ENCODE data around the gene ZFAND4. TPM values are rescaled to one million over a fixed set of nuclear protein-coding genes. Genes with fewer than 3 reads are reported as not detected.

ZFAND4 gene
- total and polyA plus RNA-seq, 4 donors = 3.2 to 15.7 (median 8.0) TPM

DNA sequence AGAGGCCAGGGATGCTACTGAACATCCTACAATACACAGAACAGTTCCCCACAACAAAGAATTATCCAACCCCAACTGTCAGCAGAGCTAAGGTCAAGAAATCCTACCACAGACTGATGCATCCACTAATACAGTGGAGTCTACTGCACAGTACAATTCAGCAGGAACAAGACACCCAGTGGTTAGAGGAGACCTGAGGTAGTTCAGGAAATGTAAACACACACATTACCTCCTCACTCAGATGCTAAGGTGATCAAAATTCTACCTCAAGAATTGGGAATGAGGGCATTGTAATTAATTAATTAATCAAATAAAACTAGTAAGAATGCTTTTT lies 91.4 kb downstream of the ZFAND4 start (continued):
- TF ChIP-seq, protein P1, sequence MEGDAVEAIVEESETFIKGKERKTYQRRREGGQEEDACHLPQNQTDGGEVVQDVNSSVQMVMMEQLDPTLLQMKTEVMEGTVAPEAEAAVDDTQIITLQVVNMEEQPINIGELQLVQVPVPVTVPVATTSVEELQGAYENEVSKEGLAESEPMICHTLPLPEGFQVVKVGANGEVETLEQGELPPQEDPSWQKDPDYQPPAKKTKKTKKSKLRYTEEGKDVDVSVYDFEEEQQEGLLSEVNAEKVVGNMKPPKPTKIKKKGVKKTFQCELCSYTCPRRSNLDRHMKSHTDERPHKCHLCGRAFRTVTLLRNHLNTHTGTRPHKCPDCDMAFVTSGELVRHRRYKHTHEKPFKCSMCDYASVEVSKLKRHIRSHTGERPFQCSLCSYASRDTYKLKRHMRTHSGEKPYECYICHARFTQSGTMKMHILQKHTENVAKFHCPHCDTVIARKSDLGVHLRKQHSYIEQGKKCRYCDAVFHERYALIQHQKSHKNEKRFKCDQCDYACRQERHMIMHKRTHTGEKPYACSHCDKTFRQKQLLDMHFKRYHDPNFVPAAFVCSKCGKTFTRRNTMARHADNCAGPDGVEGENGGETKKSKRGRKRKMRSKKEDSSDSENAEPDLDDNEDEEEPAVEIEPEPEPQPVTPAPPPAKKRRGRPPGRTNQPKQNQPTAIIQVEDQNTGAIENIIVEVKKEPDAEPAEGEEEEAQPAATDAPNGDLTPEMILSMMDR (IDR thresholded peaks at IDR 0.05; ENCODE audit: low read depth, low read length, missing input control) = no peak
- TF ChIP-seq EGR1 (IDR thresholded peaks at IDR 0.05; ENCODE audit: low read depth in 2 of 2) (no peak), GABPA (IDR thresholded peaks at IDR 0.05 in 1 of 2, conservative IDR thresholded peaks at IDR 0.05 in 1 of 2) (no peak), RXRA (IDR thresholded peaks at IDR 0.05) (no peak), NR2F2 (IDR thresholded peaks at IDR 0.05) (no peak)
- TF ChIP-seq, protein P2, sequence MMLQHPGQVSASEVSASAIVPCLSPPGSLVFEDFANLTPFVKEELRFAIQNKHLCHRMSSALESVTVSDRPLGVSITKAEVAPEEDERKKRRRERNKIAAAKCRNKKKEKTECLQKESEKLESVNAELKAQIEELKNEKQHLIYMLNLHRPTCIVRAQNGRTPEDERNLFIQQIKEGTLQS (IDR thresholded peaks at IDR 0.05) = no peak

DNA sequence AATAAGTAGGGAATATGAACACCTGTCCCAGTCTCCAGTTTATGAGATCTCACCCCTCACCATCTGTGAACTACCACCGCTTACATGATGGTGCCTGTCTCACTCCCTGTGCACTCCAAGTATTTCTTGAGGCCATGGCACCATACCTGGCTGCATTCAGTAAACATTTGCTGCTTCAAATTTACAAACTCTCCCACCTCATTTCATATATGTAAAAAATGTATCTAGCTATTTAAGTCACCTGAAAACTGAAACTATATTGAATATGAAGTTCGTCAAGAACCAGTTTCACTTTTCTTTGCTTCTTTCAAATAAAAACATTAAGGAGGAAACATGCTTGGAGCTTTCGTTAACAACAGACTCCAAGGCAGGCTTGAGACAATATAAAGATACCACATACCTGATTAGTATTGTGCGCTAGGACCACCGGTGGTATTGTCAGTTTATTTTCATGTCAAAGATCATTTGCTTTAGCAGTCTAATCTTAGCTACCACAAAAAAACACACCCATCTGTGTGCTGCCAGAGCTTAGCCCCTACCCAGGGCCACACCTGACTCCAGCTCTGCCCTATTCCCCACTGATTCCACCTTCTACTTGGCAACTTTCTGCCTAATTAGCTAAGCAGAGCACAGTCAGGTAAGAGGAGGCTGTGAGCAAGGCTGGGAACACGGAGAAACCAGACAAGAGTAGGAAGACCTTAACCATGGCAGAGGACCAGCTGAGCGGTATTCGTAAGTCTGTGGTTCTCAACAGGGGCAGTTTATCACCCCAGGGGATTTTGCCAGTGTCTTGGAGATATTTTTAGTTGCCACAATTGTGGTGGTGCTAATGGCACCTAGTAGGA lies 92.0 kb downstream of the ZFAND4 start:
- peak overlapping the region; percentile 50 to 71 for H3K9ac ChIP-seq (ENCODE audit: low read depth in 1 of 2, low read length in 2 of 2)
- H3K36me3 ChIP-seq (ENCODE audit: control insufficient read depth in 4 of 4, insufficient read depth in 3 of 4, low read depth in 1 of 4, low read length in 3 of 4) = no peaks in the 10 kb centered on the region
- peak; percentile 60 for DNase-seq (ENCODE audit: low spot score)
- H3K9me3 ChIP-seq (ENCODE audit: control insufficient read depth in 4 of 4, low read length in 3 of 4) = no peaks in the 10 kb centered on the region
- WGBS = 28% methylated on average over 8 of the region's 8 CpGs
- H3K4me3 ChIP-seq (ENCODE audit: low read depth in 1 of 3, low read length in 3 of 3) = peak overlapping the region; percentile 29 to 56 (median 42)
- peaks cover 7 to 38% (median 20%) of the 10 kb centered on the region in 4 donors for H3K4me1 ChIP-seq (ENCODE audit: control insufficient read depth in 4 of 4, insufficient read depth in 4 of 4, low read length in 3 of 4)
- H3K27ac ChIP-seq (ENCODE audit: low read depth in 1 of 2, low read length in 2 of 2) = peak overlapping the region; percentile 62 to 77
- TF ChIP-seq JUND (IDR thresholded peaks at IDR 0.05) (no peak), YY1 (IDR thresholded peaks at IDR 0.05) (no peak), FOXA1 (IDR thresholded peaks at IDR 0.05) (no peak), HNF4A (conservative IDR thresholded peaks at IDR 0.05) (no peak), FOXA2 (IDR thresholded peaks at IDR 0.05) (no peak), GABPA (IDR thresholded peaks at IDR 0.05 in 1 of 2, conservative IDR thresholded peaks at IDR 0.05 in 1 of 2) (no peak), HNF4G (IDR thresholded peaks at IDR 0.05) (no peak), RXRA (IDR thresholded peaks at IDR 0.05) (no peak)
- TF ChIP-seq, protein P3, sequence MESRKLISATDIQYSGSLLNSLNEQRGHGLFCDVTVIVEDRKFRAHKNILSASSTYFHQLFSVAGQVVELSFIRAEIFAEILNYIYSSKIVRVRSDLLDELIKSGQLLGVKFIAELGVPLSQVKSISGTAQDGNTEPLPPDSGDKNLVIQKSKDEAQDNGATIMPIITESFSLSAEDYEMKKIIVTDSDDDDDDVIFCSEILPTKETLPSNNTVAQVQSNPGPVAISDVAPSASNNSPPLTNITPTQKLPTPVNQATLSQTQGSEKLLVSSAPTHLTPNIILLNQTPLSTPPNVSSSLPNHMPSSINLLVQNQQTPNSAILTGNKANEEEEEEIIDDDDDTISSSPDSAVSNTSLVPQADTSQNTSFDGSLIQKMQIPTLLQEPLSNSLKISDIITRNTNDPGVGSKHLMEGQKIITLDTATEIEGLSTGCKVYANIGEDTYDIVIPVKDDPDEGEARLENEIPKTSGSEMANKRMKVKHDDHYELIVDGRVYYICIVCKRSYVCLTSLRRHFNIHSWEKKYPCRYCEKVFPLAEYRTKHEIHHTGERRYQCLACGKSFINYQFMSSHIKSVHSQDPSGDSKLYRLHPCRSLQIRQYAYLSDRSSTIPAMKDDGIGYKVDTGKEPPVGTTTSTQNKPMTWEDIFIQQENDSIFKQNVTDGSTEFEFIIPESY (IDR thresholded peaks at IDR 0.05) = no peak
- TF ChIP-seq, protein P4, sequence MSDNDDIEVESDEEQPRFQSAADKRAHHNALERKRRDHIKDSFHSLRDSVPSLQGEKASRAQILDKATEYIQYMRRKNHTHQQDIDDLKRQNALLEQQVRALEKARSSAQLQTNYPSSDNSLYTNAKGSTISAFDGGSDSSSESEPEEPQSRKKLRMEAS (IDR thresholded peaks at IDR 0.05) = no peak
- no peaks in the 10 kb centered on the region for H3K27me3 ChIP-seq (ENCODE audit: control insufficient read depth in 4 of 4, insufficient read depth in 4 of 4, low read length in 3 of 4)

DNA sequence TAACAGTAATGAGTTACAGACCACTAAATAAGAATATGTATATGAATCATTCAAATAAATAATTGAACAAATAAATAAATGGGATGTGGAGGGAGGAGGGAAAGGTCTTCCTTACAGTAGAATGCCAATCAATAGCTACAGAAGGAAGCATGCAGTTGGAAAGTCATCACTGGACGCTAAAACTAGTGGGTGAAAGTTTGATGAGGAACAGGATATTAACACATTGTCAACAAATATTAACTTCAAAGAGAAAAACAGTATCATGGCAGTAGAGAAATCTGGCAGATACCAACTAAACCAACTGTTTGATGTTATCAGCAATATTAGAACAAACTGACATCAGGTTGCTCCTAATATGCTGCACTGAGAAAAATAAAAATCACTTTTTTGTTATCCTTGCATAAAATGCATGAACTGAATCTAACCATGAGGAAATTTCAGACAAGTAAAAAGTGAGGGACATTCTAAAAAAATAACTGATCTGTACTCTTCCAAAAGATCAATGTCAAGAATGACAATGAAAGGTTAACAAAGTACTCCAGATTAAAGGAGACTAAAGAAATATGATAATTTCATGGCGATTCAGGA lies 94.1 kb downstream of the ZFAND4 start:
- peaks cover 7 to 38% (median 22%) of the 10 kb centered on the region in 4 donors for H3K4me1 ChIP-seq (ENCODE audit: control insufficient read depth in 4 of 4, insufficient read depth in 4 of 4, low read length in 3 of 4)
- H3K4me3 ChIP-seq (ENCODE audit: low read depth in 1 of 3, low read length in 3 of 3) = no peak overlapping the region
- no peak overlapping the region for H3K9ac ChIP-seq (ENCODE audit: low read depth in 1 of 2, low read length in 2 of 2)
- no peaks in the 10 kb centered on the region for H3K36me3 ChIP-seq (ENCODE audit: control insufficient read depth in 4 of 4, insufficient read depth in 3 of 4, low read depth in 1 of 4, low read length in 3 of 4)
- no peak for DNase-seq (ENCODE audit: low spot score)
- no peaks in the 10 kb centered on the region for H3K9me3 ChIP-seq (ENCODE audit: control insufficient read depth in 4 of 4, low read length in 3 of 4)
- H3K27me3 ChIP-seq (ENCODE audit: control insufficient read depth in 4 of 4, insufficient read depth in 4 of 4, low read length in 3 of 4) = no peaks in the 10 kb centered on the region
- TF ChIP-seq EGR1 (IDR thresholded peaks at IDR 0.05; ENCODE audit: low read depth in 2 of 2) = no peak
- TF ChIP-seq, protein P2 (IDR thresholded peaks at IDR 0.05) = no peak
- no peak overlapping the region for H3K27ac ChIP-seq (ENCODE audit: low read depth in 1 of 2, low read length in 2 of 2)
- WGBS = 42% methylated on average over 2 of the region's 2 CpGs

All from liver (tissue), 9 donors.